Small intestine (tissue), 7 donors: ENCODE data around the gene RAD23B. TPM values are rescaled to one million over a fixed set of nuclear protein-coding genes. Genes with fewer than 3 reads are reported as not detected.

Experiments used
- DNase-seq, 2 donors: peaks; one replicate each; pipeline versions ENCODE4 v3.0.0 to v3.0.0-alpha.2; 2013
- FAIRE-seq: peaks from 2 replicates; lab custom pipeline; 2012; peaks lifted over from hg19 to GRCh38; lab: Jason Lieb, UNC
- H3K27ac ChIP-seq, 3 donors: one replicate each; pipeline ENCODE4 v1.5.1; 2013; ENCODE audit warnings: low read length in 2 of 3, mild to moderate bottlenecking in 2 of 3, control low read depth in 1 of 3, inconsistent platforms in 1 of 3, low read depth in 1 of 3, moderate library complexity in 1 of 3
- H3K27me3 ChIP-seq, 3 donors: one replicate each; pipeline ENCODE4 v1.6.1; 2013; ENCODE audit warnings: low read length in 3 of 3, inconsistent platforms in 1 of 3; ENCODE audit not compliant: control insufficient read depth in 3 of 3, insufficient read depth in 3 of 3
- H3K36me3 ChIP-seq, 3 donors: one replicate each; pipeline ENCODE4 v1.6.1; 2013; ENCODE audit warnings: low read length in 3 of 3, inconsistent platforms in 1 of 3, low read depth in 1 of 3, mild to moderate bottlenecking in 1 of 3, moderate library complexity in 1 of 3; ENCODE audit not compliant: control insufficient read depth in 3 of 3, insufficient read depth in 2 of 3
- H3K4me1 ChIP-seq, 3 donors: one replicate each; pipeline ENCODE4 v1.6.1; 2013; ENCODE audit warnings: low read length in 2 of 3, inconsistent platforms in 1 of 3, low read depth in 1 of 3, mild to moderate bottlenecking in 1 of 3, moderate library complexity in 1 of 3; ENCODE audit not compliant: control insufficient read depth in 3 of 3, insufficient read depth in 2 of 3
- H3K4me3 ChIP-seq, 3 donors: one replicate each; pipeline ENCODE4 v1.5.1; 2013; ENCODE audit warnings: low read length in 3 of 3, control low read depth in 1 of 3, inconsistent platforms in 1 of 3, low read depth in 1 of 3, mild to moderate bottlenecking in 1 of 3, moderate library complexity in 1 of 3
- H3K9me3 ChIP-seq, 2 donors: one replicate each; pipeline ENCODE4 v1.6.1; 2013; ENCODE audit warnings: low read depth in 1 of 2, low read length in 1 of 2; ENCODE audit not compliant: control insufficient read depth in 2 of 2, insufficient read depth in 1 of 2
- WGBS, 3 donors: extraction: QIAGEN DNeasy Blood & Tissue Kit; methylation state at CpG; one replicate each; pipeline ENCODE4 v1.1.7; 2013; 5-methylcytosine and 5-hydroxymethylcytosine counted together
- polyA plus RNA-seq, 4 donors: library from polyadenylated mRNA; stranded (reverse) in 3 of 4; unstranded in 1 of 4; fragments of 200-250 nt in 3 of 4; fragments of 120-200 nt in 1 of 4; gene quantifications; one replicate each; pipeline versions ENCODE4 v1.2.1 to v1.2.3, GENCODE V29; 2013
- donor health status: healthy with polysubstance abuse.
- donor health status: control.
- donor health status: control.
- donor health status: Bipolar disorder and iron deficiency.
- donor health status: healthy.

Gene RAD23B
- polyA plus RNA-seq, 4 donors: 49.4 to 91.2 (median 56.8) TPM

DNA sequence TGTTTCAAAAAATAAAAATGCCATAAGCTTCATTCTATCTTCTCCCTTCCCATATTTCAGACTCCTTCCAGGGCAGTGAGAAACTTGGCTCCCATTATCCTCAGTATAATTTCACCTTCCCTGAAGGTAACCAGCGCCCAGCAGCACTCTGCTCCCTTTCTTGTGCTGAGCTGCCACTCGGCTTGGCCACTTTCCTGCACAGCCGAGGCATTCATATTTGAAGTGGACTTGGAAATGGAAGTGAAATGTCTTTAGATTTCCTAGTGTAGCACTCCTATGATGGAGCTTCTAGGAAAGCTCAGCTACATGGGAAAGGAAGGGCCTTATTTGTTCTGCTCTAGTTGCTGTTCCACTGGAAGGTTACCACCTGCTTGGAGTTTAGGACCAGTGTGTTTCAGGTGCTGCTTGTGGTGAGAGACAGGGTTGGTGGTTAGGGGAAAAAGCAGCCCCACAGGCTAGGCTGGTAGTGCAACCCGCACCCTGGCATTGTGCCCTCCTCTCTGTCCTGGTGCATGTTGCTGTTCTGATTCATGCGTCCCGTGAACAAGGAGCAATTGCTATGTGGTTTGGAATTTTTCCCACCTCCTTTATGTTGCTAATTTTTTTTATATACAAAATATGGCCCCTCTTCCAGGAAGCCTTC lies 53.8 kb downstream of the RAD23B start:
- no peaks in the 10 kb centered on the region for H3K9me3 ChIP-seq
- no peak overlapping the region for H3K27ac ChIP-seq
- no peaks in the 10 kb centered on the region for H3K4me1 ChIP-seq
- no peak overlapping the region for H3K4me3 ChIP-seq
- 52 to 73% (median 62%) methylated on average over 6 of the region's 6 CpGs for WGBS, 3 donors
- H3K27me3 ChIP-seq: no peaks in the 10 kb centered on the region
- peaks cover 2 to 23% (median 9%) of the 10 kb centered on the region in 3 donors for H3K36me3 ChIP-seq
- no peak for DNase-seq
- no peak for FAIRE-seq

DNA sequence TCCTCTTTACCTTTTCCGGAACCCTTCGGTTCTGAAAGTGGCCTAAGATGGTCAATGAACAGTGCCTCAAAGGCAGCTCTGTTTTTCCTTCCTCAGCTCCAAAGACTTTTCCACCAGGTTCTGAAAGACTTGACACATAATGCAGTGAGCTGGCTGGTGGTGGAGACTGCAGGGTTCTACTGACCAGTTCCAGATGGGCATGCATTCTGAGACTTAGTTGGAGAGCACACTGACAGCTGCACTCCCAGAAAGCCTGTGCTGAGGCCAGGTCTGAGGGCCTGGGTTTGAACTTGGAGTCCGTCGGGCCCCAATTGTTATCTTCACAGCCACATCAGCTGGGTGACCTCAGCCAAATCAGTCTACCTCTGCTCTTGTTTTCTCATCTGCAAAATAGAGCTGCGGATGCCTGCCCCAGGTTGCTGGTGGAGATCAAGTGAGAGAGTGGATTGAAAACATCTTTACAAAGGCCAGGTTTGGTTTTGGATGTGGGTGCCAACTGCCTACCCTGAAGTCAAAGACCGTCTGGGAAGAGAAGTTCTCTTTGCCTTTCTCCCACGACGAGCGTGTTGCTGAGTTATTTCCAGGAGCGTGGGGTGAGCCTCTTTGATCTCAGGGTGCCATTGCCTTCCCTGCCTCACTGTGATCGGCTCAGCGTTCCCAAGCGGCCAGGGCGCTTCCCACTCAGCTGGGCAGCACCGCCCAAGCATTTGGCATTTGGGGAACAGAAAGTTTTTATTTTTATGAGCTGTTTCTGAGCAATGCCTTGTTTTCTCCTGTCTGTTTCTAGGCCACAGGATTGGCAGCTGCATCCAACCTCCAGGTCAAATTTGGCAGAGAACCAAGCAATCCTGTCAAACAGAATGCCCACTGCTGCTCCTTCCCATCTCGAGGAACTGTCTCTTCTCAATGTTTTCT lies 54.9 kb downstream of the RAD23B start:
- Histone ChIP-seq H3K4me3 (no peak overlapping the region), H3K9me3 (no peaks in the 10 kb centered on the region), H3K36me3 (peaks cover 2 to 20% (median 2%) of the 10 kb centered on the region in 3 donors), H3K27me3 (no peaks in the 10 kb centered on the region), H3K27ac (no peak overlapping the region), H3K4me1 (no peaks in the 10 kb centered on the region)
- FAIRE-seq (no peak), DNase-seq (no peak)
- WGBS, 3 donors: 78 to 81% (median 80%) methylated on average over 16 of the region's 16 CpGs

DNA sequence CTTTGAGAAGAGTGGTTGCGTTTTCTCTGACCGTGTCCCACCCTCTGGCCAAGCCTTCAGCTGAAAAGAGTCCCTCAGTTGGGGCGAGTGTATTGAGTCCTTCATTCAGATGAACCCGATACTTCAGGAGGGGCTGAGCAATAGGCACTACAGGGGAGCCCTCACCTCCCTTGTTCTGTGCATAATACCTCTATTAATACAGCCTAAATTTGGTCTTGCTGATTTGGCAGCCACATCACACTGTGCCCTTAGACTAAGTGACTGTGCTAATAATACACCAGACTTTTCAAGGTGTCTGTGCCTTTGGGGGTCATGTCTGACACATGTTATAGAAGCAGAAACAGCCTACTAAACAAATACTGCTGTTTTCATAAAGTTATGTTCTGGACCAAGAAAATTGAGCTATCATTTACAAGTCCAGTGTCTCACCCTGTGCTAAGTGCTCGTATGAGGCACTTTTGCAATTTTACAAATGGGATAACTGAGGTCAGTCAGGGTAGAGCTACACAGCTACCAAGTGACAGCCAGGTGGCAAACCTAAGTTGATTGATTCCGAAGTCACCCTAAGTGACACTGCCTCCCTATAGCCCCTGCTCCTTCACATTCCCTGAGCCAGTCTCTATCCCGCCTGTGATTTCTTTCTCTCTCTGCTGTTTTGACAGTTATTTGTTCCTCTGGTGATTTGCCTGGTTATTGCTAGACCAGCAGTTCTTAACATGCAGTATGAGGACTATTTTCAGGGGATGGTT lies 56.0 kb downstream of the RAD23B start:
- FAIRE-seq: no peak
- H3K4me1 ChIP-seq: no peaks in the 10 kb centered on the region
- H3K27ac ChIP-seq: no peak overlapping the region
- H3K9me3 ChIP-seq: no peaks in the 10 kb centered on the region
- H3K27me3 ChIP-seq: no peaks in the 10 kb centered on the region
- WGBS, 3 donors: 88 to 96% (median 92%) methylated on average over 7 of the region's 7 CpGs
- no peak overlapping the region for H3K4me3 ChIP-seq
- no peak for DNase-seq
- H3K36me3 ChIP-seq: peaks cover 0 to 13% (median under 1%) of the 10 kb centered on the region in 3 donors

DNA sequence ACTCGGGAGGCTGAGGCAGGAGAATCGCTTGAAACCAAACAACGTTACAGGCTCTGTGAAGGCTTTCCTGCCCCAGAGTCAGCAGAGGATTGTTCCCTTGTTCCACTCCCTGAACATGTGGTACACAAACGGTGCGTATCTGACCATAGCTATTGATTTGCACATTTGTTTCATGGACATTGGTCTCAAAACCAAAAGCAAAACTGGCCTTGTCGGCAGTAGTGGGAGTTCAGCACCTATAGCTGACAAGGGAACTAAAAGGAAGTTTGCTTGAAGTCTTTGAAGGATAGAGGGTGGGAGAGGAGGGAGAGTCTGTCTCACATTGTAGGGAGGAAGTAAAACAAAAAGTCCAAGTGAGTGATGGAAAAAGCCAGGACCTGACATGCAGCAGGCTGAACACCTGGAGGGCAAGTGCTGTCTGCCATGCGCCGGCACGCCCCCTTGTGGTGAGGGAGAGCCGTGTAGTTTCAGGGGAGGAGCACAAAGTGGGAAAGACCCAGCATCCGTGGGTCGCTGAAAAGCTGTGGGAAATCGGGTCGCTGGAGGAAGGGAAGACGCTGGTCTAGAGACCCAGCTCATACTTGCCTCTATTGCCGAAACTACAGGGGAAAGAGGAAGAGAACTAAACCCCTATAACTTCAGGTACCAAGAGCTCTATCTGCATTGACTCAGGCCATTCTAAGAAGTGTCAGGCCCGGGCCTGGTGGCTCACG lies 58.0 kb downstream of the RAD23B start:
- FAIRE-seq (no peak), DNase-seq (peak; percentile 83 to 84)
- Histone ChIP-seq H3K36me3 (peaks cover 0 to 8% (median 0%) of the 10 kb centered on the region in 3 donors), H3K9me3 (no peaks in the 10 kb centered on the region), H3K27me3 (no peaks in the 10 kb centered on the region), H3K4me3 (peak overlapping the region in 1 of 3 donors; percentile 12), H3K27ac (no peak overlapping the region), H3K4me1 (no peaks in the 10 kb centered on the region)
- WGBS, 3 donors: 15 to 36% (median 21%) methylated on average over 18 of the region's 18 CpGs

DNA sequence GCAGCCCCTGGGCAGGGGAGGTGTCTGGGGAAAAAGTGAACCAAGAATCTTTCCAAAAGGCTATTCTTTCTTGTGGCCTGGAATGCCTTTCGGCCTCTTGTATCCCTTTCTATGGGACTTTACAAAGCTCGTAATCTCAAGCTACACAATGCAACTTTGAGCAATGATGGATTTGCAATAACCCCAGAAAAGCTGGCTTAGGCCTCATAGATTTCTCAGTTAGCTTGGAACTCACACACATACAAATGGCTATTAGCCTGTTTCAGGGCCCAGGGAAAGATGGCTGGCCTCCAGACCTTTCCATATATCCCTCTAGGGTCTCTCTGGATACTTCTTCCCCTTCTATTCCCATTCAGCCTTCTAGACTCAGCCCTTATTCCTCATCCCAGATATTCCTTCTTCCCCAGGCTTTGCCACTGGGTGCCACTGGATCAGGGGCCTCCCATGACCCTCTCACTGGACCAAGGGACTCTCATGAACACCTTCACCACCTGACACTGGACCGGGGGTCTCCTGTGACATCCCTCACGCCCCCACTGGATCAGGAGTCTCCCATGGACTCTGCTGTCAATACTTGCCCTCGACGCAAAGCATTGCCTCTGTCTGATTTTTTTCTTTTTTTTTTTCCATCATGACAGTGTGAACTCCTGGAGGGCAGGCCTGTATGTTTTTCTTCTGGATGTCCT lies 59.5 kb downstream of the RAD23B start:
- no peak overlapping the region for H3K27ac ChIP-seq
- no peak overlapping the region for H3K4me3 ChIP-seq
- no peak for DNase-seq
- H3K36me3 ChIP-seq: peaks cover 0 to 8% (median 0%) of the 10 kb centered on the region in 3 donors
- WGBS, 3 donors: 90 to 95% (median 94%) methylated on average over 6 of the region's 6 CpGs
- no peaks in the 10 kb centered on the region for H3K4me1 ChIP-seq
- FAIRE-seq: no peak
- no peaks in the 10 kb centered on the region for H3K27me3 ChIP-seq
- no peaks in the 10 kb centered on the region for H3K9me3 ChIP-seq

DNA sequence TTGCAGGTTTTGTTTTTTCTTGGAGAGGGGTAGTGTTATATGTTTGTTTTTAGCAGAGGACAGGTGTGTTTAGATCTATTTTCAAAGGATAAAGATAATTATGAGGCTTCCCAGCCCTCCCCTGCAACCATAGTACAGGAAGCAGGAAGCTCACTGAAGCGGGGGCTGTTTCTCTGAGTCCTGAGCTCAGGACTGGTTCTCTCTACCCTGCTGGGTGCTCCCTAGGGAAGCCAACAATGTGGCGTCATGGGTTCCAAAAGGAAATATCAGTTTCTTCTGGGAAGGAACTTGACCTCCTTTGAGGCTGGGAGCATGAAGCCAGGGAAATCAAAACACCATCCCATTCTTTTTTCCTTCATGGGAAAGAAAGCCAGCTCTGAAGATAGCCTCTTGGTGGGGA lies 62.2 kb downstream of the RAD23B start:
- no peak overlapping the region for H3K27ac ChIP-seq
- FAIRE-seq (no peak), DNase-seq (no peak)
- H3K36me3 ChIP-seq: no peaks in the 10 kb centered on the region
- no peak overlapping the region for H3K4me3 ChIP-seq
- WGBS, 3 donors: 56 to 77% (median 63%) methylated on average over 2 of the region's 2 CpGs
- no peaks in the 10 kb centered on the region for H3K27me3 ChIP-seq
- H3K9me3 ChIP-seq: no peaks in the 10 kb centered on the region
- no peaks in the 10 kb centered on the region for H3K4me1 ChIP-seq

DNA sequence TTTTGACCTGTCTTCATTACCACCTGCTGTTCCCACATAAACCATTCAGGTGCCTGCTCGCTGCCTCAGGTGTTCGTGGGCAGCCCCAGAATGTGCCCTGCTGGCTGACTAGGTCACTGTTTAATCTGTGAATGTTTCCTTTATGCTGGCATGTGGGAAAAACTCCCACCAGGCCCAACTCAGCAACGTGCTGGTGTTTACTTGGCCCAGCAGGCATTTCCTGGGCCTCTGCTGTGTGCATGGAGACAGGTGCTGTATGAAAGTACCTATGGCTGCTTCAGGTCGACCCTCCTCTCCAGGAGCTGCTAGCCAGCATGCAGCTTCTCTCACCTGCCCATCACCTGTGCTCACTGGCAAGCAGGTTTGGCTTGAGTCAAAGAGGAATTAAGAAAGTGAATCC lies 65.8 kb downstream of the RAD23B start:
- Histone ChIP-seq H3K27me3 (peaks cover 0 to 3% (median 0%) of the 10 kb centered on the region in 3 donors), H3K4me1 (no peaks in the 10 kb centered on the region), H3K9me3 (peaks cover 0 to under 1% of the 10 kb centered on the region in 2 donors), H3K27ac (no peak overlapping the region), H3K4me3 (no peak overlapping the region), H3K36me3 (no peaks in the 10 kb centered on the region)
- 41 to 50% (median 45%) methylated on average over 4 of the region's 4 CpGs for WGBS, 3 donors
- DNase-seq: no peak
- no peak for FAIRE-seq
